ENCODE results near the gene FBXO38.

The FBXO38 gene

DNA sequence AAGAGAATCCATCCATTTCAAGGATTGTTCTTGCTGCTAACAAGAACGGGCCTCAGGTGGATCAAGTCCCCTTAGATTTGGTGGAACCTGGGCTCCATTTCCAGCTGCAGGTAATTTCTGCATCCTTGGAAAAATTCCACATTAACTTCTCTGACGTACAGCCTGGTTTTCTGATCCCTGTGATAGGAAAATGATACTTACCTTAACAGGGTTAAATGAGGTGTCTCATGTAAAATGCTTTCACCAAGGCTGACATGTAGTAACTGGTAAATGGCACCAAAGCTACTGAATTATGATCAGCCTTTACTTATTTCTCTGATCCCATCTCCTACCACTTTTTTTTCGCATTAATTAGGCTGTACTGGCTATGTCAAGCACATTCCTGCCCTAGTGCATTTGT, 93.7 kb downstream of the FBXO38 start:
- Histone ChIP-seq H3K27ac (ENCODE audit: low read depth, low read length) (no peak overlapping the region), H3K4me3 (ENCODE audit: low read length) (no peak overlapping the region), H3K4me1 (ENCODE audit: insufficient read depth, low read length) (no peaks in the 10 kb centered on the region), H3K36me3 (ENCODE audit: insufficient read depth, low read length) (no peaks in the 10 kb centered on the region), H3K9ac (ENCODE audit: low read depth, low read length) (no peak overlapping the region), H3K9me3 (ENCODE audit: insufficient read depth, low read depth, low read length) (no peaks in the 10 kb centered on the region), H3K27me3 (ENCODE audit: insufficient read depth, low read length) (no peaks in the 10 kb centered on the region)
- 87% methylated on average over 3 of the region's 3 CpGs for WGBS

DNA sequence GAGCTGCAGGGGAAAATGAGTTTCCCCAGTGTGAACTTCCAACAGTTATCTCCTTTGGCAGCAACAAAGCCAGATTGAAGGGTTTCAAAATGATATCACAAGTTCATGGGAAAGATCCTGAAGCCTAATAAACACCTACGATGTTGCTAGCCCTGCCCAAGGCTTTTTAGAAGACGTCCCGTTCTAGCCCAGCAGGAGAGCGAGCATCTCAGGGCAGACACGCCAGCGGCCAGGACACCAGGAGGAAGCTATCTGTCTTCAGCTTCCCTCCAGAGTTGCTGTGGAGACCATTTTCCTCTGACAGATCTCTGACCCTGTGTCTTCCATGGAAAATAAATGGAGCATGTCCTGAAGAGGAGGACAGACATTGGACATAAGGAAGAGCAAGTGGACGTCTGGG, 98.4 kb downstream of the FBXO38 start:
- Histone ChIP-seq H3K27ac (ENCODE audit: low read depth, low read length) (no peak overlapping the region), H3K4me1 (ENCODE audit: insufficient read depth, low read length) (no peaks in the 10 kb centered on the region), H3K36me3 (ENCODE audit: insufficient read depth, low read length) (no peaks in the 10 kb centered on the region), H3K4me3 (ENCODE audit: low read length) (no peak overlapping the region), H3K27me3 (ENCODE audit: insufficient read depth, low read length) (peaks cover 8% of the 10 kb centered on the region), H3K9me3 (ENCODE audit: insufficient read depth, low read depth, low read length) (no peaks in the 10 kb centered on the region), H3K9ac (ENCODE audit: low read depth, low read length) (no peak overlapping the region)
- WGBS = 89% methylated on average over 7 of the region's 7 CpGs

DNA sequence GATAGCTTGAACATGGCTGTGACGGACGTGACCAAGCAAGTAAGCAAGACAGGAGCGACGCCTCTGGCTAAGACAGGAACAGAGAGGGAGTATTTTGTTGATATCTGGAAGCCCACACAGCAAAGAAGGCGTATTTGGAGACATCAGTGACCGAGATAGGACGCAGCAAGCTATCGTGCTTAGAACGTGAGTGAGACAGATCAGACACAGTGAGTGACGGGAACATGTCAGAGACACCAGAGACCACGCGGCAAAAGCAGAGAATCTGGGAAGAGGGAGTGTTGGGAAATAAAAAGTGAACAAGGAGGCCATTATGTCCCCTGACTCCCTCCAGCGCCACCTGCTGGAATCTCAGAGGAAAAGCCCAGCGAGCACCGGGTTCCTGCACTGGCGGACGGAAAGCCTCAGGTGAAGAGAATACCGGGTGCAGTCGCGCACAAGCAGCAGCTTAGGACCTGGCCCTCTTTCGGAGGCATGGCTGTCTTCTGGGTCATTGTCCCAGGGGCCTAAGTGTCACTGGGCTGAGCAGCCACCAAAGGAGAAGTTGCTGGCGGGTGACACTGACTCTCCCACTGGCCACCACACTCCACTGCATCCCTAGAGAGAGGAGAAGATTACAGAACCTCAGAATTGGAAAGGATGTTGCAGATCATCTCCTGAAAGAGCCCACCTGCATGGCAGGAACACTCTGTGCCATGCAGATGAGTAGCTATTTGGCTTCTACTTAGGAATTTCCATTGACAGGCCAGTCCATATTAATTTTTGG, 99.1 kb downstream of the FBXO38 start:
- no peak overlapping the region for H3K4me3 ChIP-seq (ENCODE audit: low read length)
- H3K27ac ChIP-seq (ENCODE audit: low read depth, low read length) = no peak overlapping the region
- H3K9ac ChIP-seq (ENCODE audit: low read depth, low read length) = no peak overlapping the region
- H3K4me1 ChIP-seq (ENCODE audit: insufficient read depth, low read length) = no peaks in the 10 kb centered on the region
- no peaks in the 10 kb centered on the region for H3K36me3 ChIP-seq (ENCODE audit: insufficient read depth, low read length)
- peaks cover 11% of the 10 kb centered on the region for H3K27me3 ChIP-seq (ENCODE audit: insufficient read depth, low read length)
- H3K9me3 ChIP-seq (ENCODE audit: insufficient read depth, low read depth, low read length) = no peaks in the 10 kb centered on the region
- WGBS = 64% methylated on average over 22 of the region's 22 CpGs

DNA sequence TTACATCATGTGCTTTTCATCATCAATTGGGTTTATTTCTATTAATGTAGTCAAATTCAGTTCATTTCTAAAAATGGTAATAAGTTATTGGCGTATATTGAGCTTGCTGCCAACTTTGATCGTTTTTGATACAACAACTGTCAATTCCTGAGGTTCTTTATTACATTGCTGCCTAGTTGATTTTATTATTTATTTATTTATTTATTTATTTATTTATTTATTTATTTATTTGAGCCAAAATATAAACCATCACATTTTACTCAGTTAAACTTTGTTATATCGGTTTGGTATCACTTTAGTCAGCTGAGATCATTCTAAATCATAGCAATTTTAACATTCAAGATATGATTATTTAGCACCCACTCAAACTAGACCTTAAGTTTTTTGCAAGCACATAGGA, 100.0 kb downstream of the FBXO38 start:
- WGBS = 87% methylated on average over 3 of the region's 3 CpGs
- H3K4me3 ChIP-seq (ENCODE audit: low read length) = no peak overlapping the region
- no peaks in the 10 kb centered on the region for H3K36me3 ChIP-seq (ENCODE audit: insufficient read depth, low read length)
- H3K4me1 ChIP-seq (ENCODE audit: insufficient read depth, low read length) = no peaks in the 10 kb centered on the region
- no peak overlapping the region for H3K27ac ChIP-seq (ENCODE audit: low read depth, low read length)
- peaks cover 18% of the 10 kb centered on the region for H3K27me3 ChIP-seq (ENCODE audit: insufficient read depth, low read length)
- no peak overlapping the region for H3K9ac ChIP-seq (ENCODE audit: low read depth, low read length)
- no peaks in the 10 kb centered on the region for H3K9me3 ChIP-seq (ENCODE audit: insufficient read depth, low read depth, low read length)

DNA sequence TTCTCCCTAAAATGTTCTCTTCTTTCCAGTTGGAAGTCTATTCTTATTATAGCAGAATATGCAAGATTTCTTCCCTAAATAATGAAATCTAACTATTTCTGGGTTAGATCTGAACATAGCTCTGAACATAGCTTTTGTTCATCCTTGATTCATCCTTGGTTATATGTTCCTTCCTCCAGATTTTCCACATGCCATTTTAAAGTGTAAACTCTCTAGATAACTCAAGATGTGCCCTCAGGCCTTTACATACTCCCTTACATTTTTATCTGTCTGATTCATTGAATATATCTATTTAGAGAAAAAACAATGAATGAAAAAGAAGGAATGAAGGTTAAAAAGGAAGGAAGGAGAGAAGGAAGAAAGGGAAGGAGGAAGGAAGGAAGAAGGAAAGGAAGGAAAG, 100.9 kb downstream of the FBXO38 start:
- no peaks in the 10 kb centered on the region for H3K9me3 ChIP-seq (ENCODE audit: insufficient read depth, low read depth, low read length)
- H3K27me3 ChIP-seq (ENCODE audit: insufficient read depth, low read length) = peaks cover 27% of the 10 kb centered on the region

DNA sequence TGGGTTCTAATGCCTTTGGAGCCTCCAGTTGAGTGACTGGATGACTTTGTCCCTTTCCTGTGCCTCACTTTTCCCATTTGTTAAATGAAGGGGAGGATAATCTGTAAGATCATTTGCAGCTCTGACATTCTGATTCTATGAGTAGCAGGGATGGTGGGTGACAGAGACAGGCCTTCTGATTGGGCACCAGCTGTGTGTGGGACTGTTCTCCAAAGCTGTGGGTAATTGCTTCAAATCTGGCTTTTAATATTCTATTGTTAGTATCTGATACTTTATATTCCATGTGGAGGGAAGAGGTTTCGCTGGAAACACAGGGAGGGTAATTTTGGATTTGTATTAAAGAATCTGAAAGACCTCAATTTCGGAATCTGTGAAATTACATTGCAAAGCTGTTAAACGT, 102.7 kb downstream of the FBXO38 start:
- H3K4me3 ChIP-seq (ENCODE audit: low read length) = no peak overlapping the region
- no peaks in the 10 kb centered on the region for H3K36me3 ChIP-seq (ENCODE audit: insufficient read depth, low read length)
- 90% methylated on average over 3 of the region's 3 CpGs for WGBS
- no peaks in the 10 kb centered on the region for H3K4me1 ChIP-seq (ENCODE audit: insufficient read depth, low read length)
- H3K9ac ChIP-seq (ENCODE audit: low read depth, low read length) = no peak overlapping the region
- peaks cover 37% of the 10 kb centered on the region for H3K27me3 ChIP-seq (ENCODE audit: insufficient read depth, low read length)
- H3K27ac ChIP-seq (ENCODE audit: low read depth, low read length) = no peak overlapping the region
- no peaks in the 10 kb centered on the region for H3K9me3 ChIP-seq (ENCODE audit: insufficient read depth, low read depth, low read length)

More for the DNA sequence above, 100.9 kb downstream of the FBXO38 start:
- H3K9ac ChIP-seq (ENCODE audit: low read depth, low read length) = no peak overlapping the region
- H3K4me1 ChIP-seq (ENCODE audit: insufficient read depth, low read length) = no peaks in the 10 kb centered on the region
- no peaks in the 10 kb centered on the region for H3K36me3 ChIP-seq (ENCODE audit: insufficient read depth, low read length)
- H3K27ac ChIP-seq (ENCODE audit: low read depth, low read length) = no peak overlapping the region
- H3K4me3 ChIP-seq (ENCODE audit: low read length) = no peak overlapping the region

DNA sequence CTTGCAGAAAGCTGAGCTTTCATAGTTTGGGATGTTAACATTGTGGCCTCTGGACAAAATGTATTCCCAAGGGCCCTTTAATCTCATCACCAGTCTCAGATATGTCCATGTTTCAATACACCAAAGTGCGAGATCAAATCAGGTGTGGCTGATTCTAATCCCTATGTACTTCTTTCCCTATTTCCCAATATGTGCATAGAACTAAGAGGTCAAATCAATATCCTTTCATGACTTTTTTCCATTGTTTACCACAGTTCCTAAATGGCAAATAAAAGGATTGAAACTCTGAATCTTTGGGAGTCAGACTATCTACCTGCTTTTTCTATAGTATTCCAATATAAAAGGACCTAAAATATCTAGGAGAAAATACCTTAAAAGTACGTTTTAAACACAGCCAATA, 105.0 kb downstream of the FBXO38 start:
- 94% methylated on average over 1 of the region's 2 CpGs for WGBS
- H3K27ac ChIP-seq (ENCODE audit: low read depth, low read length) = no peak overlapping the region

DNA sequence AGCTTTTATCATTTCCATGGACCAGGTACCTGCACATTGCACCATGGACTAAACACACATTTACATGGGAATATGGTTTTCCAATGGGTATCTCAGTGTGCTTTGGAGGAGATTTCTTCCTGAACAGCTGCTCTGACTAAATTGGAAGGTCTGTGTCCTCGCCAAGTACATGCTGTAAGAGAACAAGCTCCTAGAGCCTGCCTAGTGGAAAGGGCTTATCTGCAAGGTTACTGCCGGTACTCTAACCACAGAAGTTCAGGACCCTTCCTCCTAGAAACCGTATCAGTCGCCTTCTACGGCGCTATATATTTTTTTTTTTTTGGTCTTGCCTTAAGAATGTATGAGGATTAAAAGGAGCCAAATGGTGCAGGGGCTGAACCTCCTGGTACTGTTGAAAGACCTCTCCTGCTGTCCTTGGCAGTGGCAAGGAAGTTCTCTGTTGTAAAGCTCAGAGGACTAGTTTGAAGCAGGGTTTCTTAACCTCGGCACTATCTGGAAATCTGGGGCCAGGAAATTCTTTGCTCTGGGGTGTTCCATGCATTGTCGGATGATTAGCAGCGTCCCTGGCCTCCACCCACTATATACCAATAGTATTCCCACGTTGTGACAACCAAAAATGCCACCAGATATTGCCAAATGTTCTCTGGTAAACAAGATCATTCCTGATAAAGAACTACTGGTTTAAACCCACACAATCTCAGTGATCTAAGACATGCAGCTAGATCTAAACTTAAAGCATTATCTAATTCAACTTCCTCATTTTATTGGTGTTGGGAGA, 107.4 kb downstream of the FBXO38 start:
- no peak overlapping the region for H3K27ac ChIP-seq (ENCODE audit: low read depth, low read length)
- no peaks in the 10 kb centered on the region for H3K4me1 ChIP-seq (ENCODE audit: insufficient read depth, low read length)
- H3K4me3 ChIP-seq (ENCODE audit: low read length) = no peak overlapping the region
- no peaks in the 10 kb centered on the region for H3K36me3 ChIP-seq (ENCODE audit: insufficient read depth, low read length)
- H3K9ac ChIP-seq (ENCODE audit: low read depth, low read length) = no peak overlapping the region
- peaks cover 33% of the 10 kb centered on the region for H3K27me3 ChIP-seq (ENCODE audit: insufficient read depth, low read length)
- no peaks in the 10 kb centered on the region for H3K9me3 ChIP-seq (ENCODE audit: insufficient read depth, low read depth, low read length)
- 90% methylated on average over 10 of the region's 10 CpGs for WGBS

More for the DNA sequence above, 105.0 kb downstream of the FBXO38 start:
- Histone ChIP-seq H3K9me3 (ENCODE audit: insufficient read depth, low read depth, low read length) (no peaks in the 10 kb centered on the region), H3K27me3 (ENCODE audit: insufficient read depth, low read length) (peaks cover 37% of the 10 kb centered on the region), H3K4me1 (ENCODE audit: insufficient read depth, low read length) (no peaks in the 10 kb centered on the region), H3K4me3 (ENCODE audit: low read length) (no peak overlapping the region), H3K36me3 (ENCODE audit: insufficient read depth, low read length) (no peaks in the 10 kb centered on the region), H3K9ac (ENCODE audit: low read depth, low read length) (no peak overlapping the region)

DNA sequence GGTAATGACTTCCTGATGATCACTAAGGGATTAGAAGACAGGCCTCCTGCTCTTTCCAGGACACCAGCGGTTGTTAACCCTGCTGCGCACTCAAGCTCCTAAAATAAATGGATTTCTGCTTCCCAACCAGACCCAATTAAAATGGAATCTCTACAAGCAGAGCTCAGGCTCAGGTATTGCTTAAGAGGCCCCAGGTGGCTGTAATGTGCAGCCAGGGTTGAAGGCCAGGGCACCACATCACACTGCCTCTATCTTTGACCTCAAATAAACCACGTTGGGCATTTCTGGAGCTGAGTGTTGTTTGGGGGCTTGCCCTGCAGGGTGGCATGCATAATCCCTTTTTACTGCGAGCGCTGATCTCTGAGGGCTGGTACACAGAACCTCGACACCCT, 108.0 kb downstream of the FBXO38 start:
- Histone ChIP-seq H3K4me3 (ENCODE audit: low read length) (no peak overlapping the region), H3K27me3 (ENCODE audit: insufficient read depth, low read length) (peaks cover 28% of the 10 kb centered on the region), H3K9me3 (ENCODE audit: insufficient read depth, low read depth, low read length) (no peaks in the 10 kb centered on the region), H3K4me1 (ENCODE audit: insufficient read depth, low read length) (no peaks in the 10 kb centered on the region), H3K9ac (ENCODE audit: low read depth, low read length) (no peak overlapping the region), H3K27ac (ENCODE audit: low read depth, low read length) (no peak overlapping the region), H3K36me3 (ENCODE audit: insufficient read depth, low read length) (no peaks in the 10 kb centered on the region)
- 84% methylated on average over 6 of the region's 6 CpGs for WGBS

DNA sequence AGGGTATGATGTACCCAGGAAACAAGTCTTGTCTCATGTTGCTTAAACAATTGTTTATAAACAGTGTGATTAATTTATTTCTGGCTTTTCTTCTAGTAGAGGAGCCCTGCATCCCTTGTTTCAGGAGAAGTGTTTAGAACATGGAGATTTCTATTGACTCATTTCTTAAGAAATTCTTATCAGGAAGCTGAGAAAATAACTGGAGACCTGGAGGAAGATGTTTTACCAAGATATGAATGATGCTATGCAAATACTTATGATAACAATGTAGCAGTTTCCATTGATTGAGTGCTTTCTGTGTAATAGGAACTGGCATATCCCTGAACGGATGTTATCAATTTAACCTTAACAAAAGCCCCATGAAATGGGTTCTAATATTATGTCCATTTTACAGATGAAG, 108.6 kb downstream of the FBXO38 start:
- no peak overlapping the region for H3K9ac ChIP-seq (ENCODE audit: low read depth, low read length)
- peaks cover 28% of the 10 kb centered on the region for H3K27me3 ChIP-seq (ENCODE audit: insufficient read depth, low read length)
- no peaks in the 10 kb centered on the region for H3K9me3 ChIP-seq (ENCODE audit: insufficient read depth, low read depth, low read length)
- H3K4me1 ChIP-seq (ENCODE audit: insufficient read depth, low read length) = no peaks in the 10 kb centered on the region
- H3K27ac ChIP-seq (ENCODE audit: low read depth, low read length) = no peak overlapping the region
- no CpG with 5 or more reads among the region's 1 CpG for WGBS
- H3K36me3 ChIP-seq (ENCODE audit: insufficient read depth, low read length) = no peaks in the 10 kb centered on the region
- no peak overlapping the region for H3K4me3 ChIP-seq (ENCODE audit: low read length)
